ENCODE data around the gene CTU1.

The CTU1 gene

GRCh38 chr19:51066393-51067186 lies 41.6 kb downstream of the CTU1 start:
- no peak for DNase-seq (ENCODE audit: insufficient read length, low spot score)
- TF ChIP-seq TAF1 (IDR thresholded peaks at IDR 0.05; ENCODE audit: low read depth, low read length) = no peak
- TF ChIP-seq SPI1 (IDR thresholded peaks at IDR 0.05; ENCODE audit: low read depth, low read length) = no peak
- FAIRE-seq = no peak

GRCh38 chr19:51065221-51065960 lies 42.8 kb downstream of the CTU1 start:
- no peak for FAIRE-seq
- no peak for DNase-seq (ENCODE audit: insufficient read length, low spot score)
- TF ChIP-seq SPI1 (IDR thresholded peaks at IDR 0.05; ENCODE audit: low read depth, low read length) (no peak), POLR2A (IDR thresholded peaks at IDR 0.05; ENCODE audit: low read depth, low read length) (no peak), POLR2AphosphoS5 (IDR thresholded peaks at IDR 0.05; ENCODE audit: low read depth, low read length) (no peak), POU2F2 (IDR thresholded peaks at IDR 0.05; ENCODE audit: low read depth, low read length) (no peak), TAF1 (IDR thresholded peaks at IDR 0.05; ENCODE audit: low read depth, low read length) (no peak), PAX5 (IDR thresholded peaks at IDR 0.05; ENCODE audit: insufficient read depth, low read length, severe bottlenecking) (no peak)

- TF ChIP-seq TAF1 (IDR thresholded peaks at IDR 0.05; ENCODE audit: low read depth, low read length) = no peak
- FAIRE-seq = no peak
- no peak for DNase-seq (ENCODE audit: insufficient read length, low spot score)
Observed at GRCh38 chr19:51064534-51065220, 43.5 kb downstream of the CTU1 start, which contains the start of gene KLK13. KLK13 (minus strand) TSS chr19:51065092; CDS start chr19:51065067, 25 bp downstream.

- no peak for DNase-seq (ENCODE audit: insufficient read length, low spot score)
- TF ChIP-seq SPI1 (IDR thresholded peaks at IDR 0.05; ENCODE audit: low read depth, low read length) (no peak), POLR2AphosphoS5 (IDR thresholded peaks at IDR 0.05; ENCODE audit: low read depth, low read length) (no peak), PAX5 (IDR thresholded peaks at IDR 0.05; ENCODE audit: insufficient read depth, low read length, severe bottlenecking) (no peak), POU2F2 (IDR thresholded peaks at IDR 0.05; ENCODE audit: low read depth, low read length) (no peak), TAF1 (IDR thresholded peaks at IDR 0.05; ENCODE audit: low read depth, low read length) (no peak), POLR2A (IDR thresholded peaks at IDR 0.05; ENCODE audit: low read depth, low read length) (no peak)
Observed at GRCh38 chr19:51063664-51064063, 44.5 kb downstream of the CTU1 start.

GRCh38 chr19:51060973-51061372 lies 47.2 kb downstream of the CTU1 start:
- DNase-seq (ENCODE audit: insufficient read length, low spot score) = no peak
- no peak for TF ChIP-seq POU2F2 (IDR thresholded peaks at IDR 0.05; ENCODE audit: low read depth, low read length)
- no peak for TF ChIP-seq POLR2AphosphoS5 (IDR thresholded peaks at IDR 0.05; ENCODE audit: low read depth, low read length)
- TF ChIP-seq SPI1 (IDR thresholded peaks at IDR 0.05; ENCODE audit: low read depth, low read length) = no peak
- TF ChIP-seq POLR2A (IDR thresholded peaks at IDR 0.05; ENCODE audit: low read depth, low read length) = no peak
- no peak for TF ChIP-seq TAF1 (IDR thresholded peaks at IDR 0.05; ENCODE audit: low read depth, low read length)
- TF ChIP-seq PAX5 (IDR thresholded peaks at IDR 0.05; ENCODE audit: insufficient read depth, low read length, severe bottlenecking) = no peak
- FAIRE-seq = no peak

More at GRCh38 chr19:51063664-51064063, 44.5 kb downstream of the CTU1 start:
- FAIRE-seq = no peak

GRCh38 chr19:51060336-51060735 lies 47.9 kb downstream of the CTU1 start:
- no peak for FAIRE-seq
- no peak for DNase-seq (ENCODE audit: insufficient read length, low spot score)
- no peak for TF ChIP-seq POLR2AphosphoS5 (IDR thresholded peaks at IDR 0.05; ENCODE audit: low read depth, low read length)
- TF ChIP-seq POU2F2 (IDR thresholded peaks at IDR 0.05; ENCODE audit: low read depth, low read length) = no peak
- no peak for TF ChIP-seq POLR2A (IDR thresholded peaks at IDR 0.05; ENCODE audit: low read depth, low read length)
- no peak for TF ChIP-seq PAX5 (IDR thresholded peaks at IDR 0.05; ENCODE audit: insufficient read depth, low read length, severe bottlenecking)

GRCh38 chr19:51059715-51060114 lies 48.5 kb downstream of the CTU1 start:
- TF ChIP-seq PAX5 (IDR thresholded peaks at IDR 0.05; ENCODE audit: insufficient read depth, low read length, severe bottlenecking) (no peak), POU2F2 (IDR thresholded peaks at IDR 0.05; ENCODE audit: low read depth, low read length) (no peak), POLR2A (IDR thresholded peaks at IDR 0.05; ENCODE audit: low read depth, low read length) (no peak), POLR2AphosphoS5 (IDR thresholded peaks at IDR 0.05; ENCODE audit: low read depth, low read length) (no peak), TAF1 (IDR thresholded peaks at IDR 0.05; ENCODE audit: low read depth, low read length) (no peak), SPI1 (IDR thresholded peaks at IDR 0.05; ENCODE audit: low read depth, low read length) (no peak)
- FAIRE-seq (no peak), DNase-seq (ENCODE audit: insufficient read length, low spot score) (no peak)

GRCh38 chr19:51055866-51056265 lies 52.3 kb downstream of the CTU1 start:
- no peak for TF ChIP-seq POU2F2 (IDR thresholded peaks at IDR 0.05; ENCODE audit: low read depth, low read length)
- TF ChIP-seq POLR2AphosphoS5 (IDR thresholded peaks at IDR 0.05; ENCODE audit: low read depth, low read length) = no peak
- TF ChIP-seq SPI1 (IDR thresholded peaks at IDR 0.05; ENCODE audit: low read depth, low read length) = no peak
- no peak for TF ChIP-seq PAX5 (IDR thresholded peaks at IDR 0.05; ENCODE audit: insufficient read depth, low read length, severe bottlenecking)
- no peak for TF ChIP-seq TAF1 (IDR thresholded peaks at IDR 0.05; ENCODE audit: low read depth, low read length)
- TF ChIP-seq POLR2A (IDR thresholded peaks at IDR 0.05; ENCODE audit: low read depth, low read length) = no peak
- DNase-seq (ENCODE audit: insufficient read length, low spot score) (no peak), FAIRE-seq (no peak)

All from GM12891 (cell line).